Measurements from ENCODE around the gene PODNL1.

GRCh38 chr19:13882419-13882795, 55.8 kb downstream of the PODNL1 start:
- TF ChIP-seq GTF3A (CRISPR knock-in tag; conservative IDR thresholded peaks at IDR 0.05) (no peak), TAF15 (IDR thresholded peaks at IDR 0.05; ENCODE audit: low read depth, low read length, poor library complexity, severe bottlenecking) (no peak), PCBP2 (optimal IDR thresholded peaks at IDR 0.05; ENCODE audit: low read depth, low read length, poor library complexity, severe bottlenecking) (no peak), SIX1 (CRISPR knock-in tag; IDR thresholded peaks at IDR 0.05; ENCODE audit: borderline replicate concordance) (no peak)
